ENCODE data around the gene AFAP1.

AFAP1 gene

DNA sequence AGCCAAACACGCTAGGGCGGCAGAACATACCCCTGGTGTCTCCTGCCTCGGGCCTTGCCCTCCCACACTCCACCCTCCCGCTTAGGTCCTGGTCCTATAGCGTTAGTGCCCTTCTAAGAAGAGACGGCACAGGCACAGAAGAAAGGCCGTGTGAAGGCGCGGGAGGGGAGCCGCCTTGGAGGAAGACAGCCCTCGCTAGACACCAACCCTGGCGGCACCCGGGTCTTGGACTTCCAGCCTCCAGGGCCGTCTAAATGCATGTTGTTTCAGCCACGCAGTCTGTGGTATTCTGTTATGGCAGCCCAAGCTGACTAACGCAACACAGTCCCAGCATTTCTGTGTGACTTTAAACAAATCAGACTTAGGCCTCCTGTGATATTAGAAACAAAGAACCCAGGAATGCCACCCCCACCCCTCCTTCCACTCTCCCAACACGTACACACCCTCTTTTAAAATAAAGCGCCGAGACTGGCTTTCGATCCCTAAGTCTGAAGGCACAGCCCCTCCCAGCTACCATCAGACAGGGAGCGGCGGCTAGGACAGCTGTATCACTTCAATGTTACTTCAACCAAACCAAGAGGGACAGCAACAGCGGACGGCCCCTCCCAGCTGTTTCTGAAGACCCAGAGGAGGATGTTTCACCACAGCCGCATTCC lies 128.0 kb downstream of the AFAP1 start:
- no peak overlapping the region for H3K27ac ChIP-seq
- TF ChIP-seq, protein P1, sequence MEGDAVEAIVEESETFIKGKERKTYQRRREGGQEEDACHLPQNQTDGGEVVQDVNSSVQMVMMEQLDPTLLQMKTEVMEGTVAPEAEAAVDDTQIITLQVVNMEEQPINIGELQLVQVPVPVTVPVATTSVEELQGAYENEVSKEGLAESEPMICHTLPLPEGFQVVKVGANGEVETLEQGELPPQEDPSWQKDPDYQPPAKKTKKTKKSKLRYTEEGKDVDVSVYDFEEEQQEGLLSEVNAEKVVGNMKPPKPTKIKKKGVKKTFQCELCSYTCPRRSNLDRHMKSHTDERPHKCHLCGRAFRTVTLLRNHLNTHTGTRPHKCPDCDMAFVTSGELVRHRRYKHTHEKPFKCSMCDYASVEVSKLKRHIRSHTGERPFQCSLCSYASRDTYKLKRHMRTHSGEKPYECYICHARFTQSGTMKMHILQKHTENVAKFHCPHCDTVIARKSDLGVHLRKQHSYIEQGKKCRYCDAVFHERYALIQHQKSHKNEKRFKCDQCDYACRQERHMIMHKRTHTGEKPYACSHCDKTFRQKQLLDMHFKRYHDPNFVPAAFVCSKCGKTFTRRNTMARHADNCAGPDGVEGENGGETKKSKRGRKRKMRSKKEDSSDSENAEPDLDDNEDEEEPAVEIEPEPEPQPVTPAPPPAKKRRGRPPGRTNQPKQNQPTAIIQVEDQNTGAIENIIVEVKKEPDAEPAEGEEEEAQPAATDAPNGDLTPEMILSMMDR (IDR thresholded peaks at IDR 0.05) = no peak

DNA sequence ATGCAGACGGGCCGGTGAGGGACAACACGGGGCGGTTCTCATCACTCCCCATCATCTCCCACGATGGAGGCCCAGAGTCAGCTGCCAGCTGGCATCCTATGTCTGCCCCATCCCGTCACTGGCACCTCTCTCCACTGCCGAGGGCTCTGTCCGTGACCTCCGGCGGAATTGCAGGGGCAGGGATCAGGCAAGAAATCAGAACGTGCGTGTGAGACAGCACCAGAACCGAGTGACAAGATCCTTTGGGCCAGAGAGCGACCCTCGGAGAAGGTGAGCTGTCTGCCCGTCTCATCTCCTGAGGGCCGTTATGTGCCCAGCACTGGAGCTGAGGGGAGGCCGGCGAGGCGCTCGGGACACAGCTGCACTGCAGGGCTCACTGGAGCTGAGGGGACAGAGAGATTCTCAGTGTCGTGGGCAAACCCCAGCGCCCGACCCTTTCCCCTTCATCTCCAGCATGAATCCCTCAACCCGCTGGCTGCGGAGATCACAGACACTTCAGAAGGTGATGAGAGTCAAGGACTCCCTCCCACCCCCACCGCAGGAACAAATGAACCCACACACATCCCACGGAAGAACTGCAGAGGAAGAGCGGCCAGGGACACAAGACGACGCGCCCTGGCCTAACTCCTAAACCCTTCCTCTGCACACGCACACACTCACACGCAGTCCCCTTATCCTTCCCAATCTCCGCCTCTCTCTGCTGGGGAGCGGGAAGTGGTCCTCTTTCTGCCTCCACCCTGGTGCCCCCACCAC lies 128.7 kb downstream of the AFAP1 start:
- no peak overlapping the region for H3K27ac ChIP-seq
- TF ChIP-seq ZFX (IDR thresholded peaks at IDR 0.05; ENCODE audit: borderline replicate concordance) = no peak
- TF ChIP-seq, protein P1 (IDR thresholded peaks at IDR 0.05) = no peak

DNA sequence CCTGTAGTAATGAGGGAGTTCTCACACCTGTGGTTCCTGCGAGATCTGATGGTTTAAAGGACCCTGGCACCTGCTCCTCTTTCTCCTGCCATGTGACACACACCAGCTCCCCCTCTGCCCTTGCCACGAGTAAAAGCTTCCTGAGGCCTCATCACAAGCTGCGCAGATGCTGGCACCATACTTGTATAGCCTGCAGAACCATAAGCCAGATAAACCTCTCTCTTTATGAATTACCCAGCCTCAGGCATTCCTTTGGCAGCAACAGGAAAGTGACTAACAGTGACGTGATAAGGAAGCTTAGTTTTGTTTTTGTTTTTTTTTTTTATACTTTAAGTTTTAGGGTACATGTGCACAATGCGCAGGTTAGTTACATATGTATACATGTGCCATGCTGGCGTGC lies 130.9 kb downstream of the AFAP1 start:
- TF ChIP-seq ZFX (IDR thresholded peaks at IDR 0.05; ENCODE audit: borderline replicate concordance) = no peak
- TF ChIP-seq, protein P1 (IDR thresholded peaks at IDR 0.05) = no peak
- no peak overlapping the region for H3K27ac ChIP-seq

DNA sequence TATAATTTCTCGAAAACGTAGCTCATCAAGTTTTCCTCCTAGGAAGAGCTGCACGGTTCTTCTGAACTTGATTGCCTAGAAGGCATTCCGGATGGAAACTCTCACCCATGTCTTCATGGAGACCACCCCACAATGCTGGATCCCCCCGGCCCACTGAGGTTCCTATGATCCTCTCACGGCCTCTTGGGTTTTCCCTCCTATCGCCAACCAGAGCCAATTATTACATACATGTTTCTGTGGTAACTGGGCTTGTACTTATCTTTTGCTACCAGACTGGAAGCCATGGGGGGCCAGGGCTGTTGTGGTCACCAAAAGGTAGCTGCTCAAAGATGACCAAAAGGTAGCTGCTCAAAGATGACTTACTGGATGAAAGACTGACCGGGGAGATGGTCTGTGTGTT lies 131.5 kb downstream of the AFAP1 start:
- TF ChIP-seq, protein P1 (IDR thresholded peaks at IDR 0.05) = no peak
- TF ChIP-seq ZFX (IDR thresholded peaks at IDR 0.05; ENCODE audit: borderline replicate concordance) = no peak

DNA sequence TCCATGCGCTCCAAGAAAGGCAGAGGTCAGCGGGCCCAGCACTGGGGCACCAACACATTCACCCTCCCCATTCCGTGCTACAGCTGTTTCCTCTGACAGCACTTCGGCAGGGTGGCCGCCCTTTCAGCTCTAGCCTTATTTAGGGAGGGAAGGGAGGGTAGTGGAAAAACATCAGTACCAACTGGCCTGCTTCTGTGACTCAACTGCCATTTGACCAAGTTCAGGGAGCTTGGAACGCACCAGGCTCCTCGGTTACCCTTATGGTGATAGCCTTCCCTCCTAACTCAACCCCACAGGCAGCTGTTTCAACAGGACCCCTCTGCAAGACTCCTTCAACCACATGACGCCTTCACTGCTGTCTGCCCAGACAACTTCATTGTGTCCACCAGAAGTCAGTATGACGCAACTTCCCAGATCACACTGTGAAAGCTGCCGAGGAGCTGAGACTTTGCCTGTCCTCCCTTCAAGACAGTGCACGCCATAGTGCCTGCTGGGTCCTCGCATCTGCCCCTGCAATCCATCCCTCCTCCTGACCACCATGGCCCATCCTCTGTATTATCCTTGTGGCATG lies 132.2 kb downstream of the AFAP1 start:
- H3K27ac ChIP-seq = no peak overlapping the region
- TF ChIP-seq, protein P1 (IDR thresholded peaks at IDR 0.05) = no peak
- TF ChIP-seq ZFX (IDR thresholded peaks at IDR 0.05; ENCODE audit: borderline replicate concordance) = no peak

More for the DNA sequence above, 131.5 kb downstream of the AFAP1 start:
- no peak overlapping the region for H3K27ac ChIP-seq

DNA sequence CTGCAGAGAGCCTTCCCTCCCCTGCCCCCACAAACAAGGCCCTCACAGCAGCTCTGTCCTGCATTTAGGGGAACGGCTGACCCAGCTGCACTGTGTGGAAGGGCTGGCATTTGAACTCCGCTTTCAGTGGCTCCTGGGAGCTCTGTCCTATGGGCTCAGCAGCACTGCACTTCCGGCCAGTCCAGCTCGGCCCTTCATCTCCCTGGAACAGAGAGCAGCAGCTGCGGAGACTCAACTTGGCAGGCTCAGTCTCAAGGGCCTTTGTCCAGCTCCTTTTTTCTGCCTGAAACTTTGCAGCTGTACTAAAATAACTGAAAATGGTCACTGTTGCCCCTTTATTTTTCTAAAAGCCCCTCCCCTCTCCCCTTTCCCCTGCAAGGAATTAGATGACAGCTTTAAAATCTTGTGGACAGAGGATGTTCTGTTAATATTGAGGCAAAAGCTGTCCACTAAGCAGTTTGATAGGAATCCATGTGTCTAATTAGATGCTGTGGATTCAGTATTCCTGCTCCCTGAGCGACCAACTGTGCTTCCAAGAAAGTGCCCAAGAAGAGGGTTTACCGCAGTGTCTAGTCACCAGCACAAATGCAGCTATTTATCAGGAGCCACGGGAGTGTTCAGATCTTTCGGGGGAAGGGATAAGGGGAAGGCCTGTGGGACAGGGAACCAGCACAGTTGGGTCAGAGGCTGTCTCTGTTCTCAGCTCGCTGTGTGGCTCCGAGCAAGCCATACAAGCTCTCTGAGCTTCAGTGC lies 133.1 kb downstream of the AFAP1 start:
- TF ChIP-seq, protein P1 (IDR thresholded peaks at IDR 0.05) = no peak
- TF ChIP-seq ZFX (IDR thresholded peaks at IDR 0.05; ENCODE audit: borderline replicate concordance) = no peak
- no peak overlapping the region for H3K27ac ChIP-seq
